Measurements from ENCODE around the gene JADE3.
A peak's percentile ranks its signal among the peaks of the same experiment; 100 is the strongest.

The JADE3 gene

GRCh38 chrX:46912098-46912602 is at the start of gene JADE3:
Gene JADE3 (plus strand): TSS chrX:46912421. CDS start chrX:46984895, 72,474 bp downstream.
- no peak for DNase-seq (ENCODE audit: low read depth, low spot score)
- H3K27ac ChIP-seq: peak within 1 kb of the TSS; percentile 37

- no peak for DNase-seq (ENCODE audit: low read depth, low spot score)
Measured at GRCh38 chrX:46863072-46863471, 49.1 kb upstream of the JADE3 start.

GRCh38 chrX:46864606-46865005 is 47.6 kb upstream of the JADE3 start:
- no peak for DNase-seq (ENCODE audit: low read depth, low spot score)
- H3K27ac ChIP-seq: peak overlapping the region; percentile 44

More at GRCh38 chrX:46863072-46863471, 49.1 kb upstream of the JADE3 start:
- no peak overlapping the region for H3K27ac ChIP-seq

GRCh38 chrX:46865281-46865680 is 46.9 kb upstream of the JADE3 start:
- no peak for DNase-seq (ENCODE audit: low read depth, low spot score)
- peak overlapping the region; percentile 44 for H3K27ac ChIP-seq

GRCh38 chrX:46866726-46867125 is 45.5 kb upstream of the JADE3 start:
- no peak overlapping the region for H3K27ac ChIP-seq
- DNase-seq (ENCODE audit: low read depth, low spot score): no peak

GRCh38 chrX:46873746-46874145 is 38.5 kb upstream of the JADE3 start:
- no peak for DNase-seq (ENCODE audit: low read depth, low spot score)
- H3K27ac ChIP-seq: no peak overlapping the region

GRCh38 chrX:46876901-46877300 is 35.3 kb upstream of the JADE3 start:
- H3K27ac ChIP-seq: no peak overlapping the region
- no peak for DNase-seq (ENCODE audit: low read depth, low spot score)

GRCh38 chrX:46882266-46882665 is 30.0 kb upstream of the JADE3 start:
- DNase-seq (ENCODE audit: low read depth, low spot score): no peak
- H3K27ac ChIP-seq: no peak overlapping the region

- H3K27ac ChIP-seq: no peak overlapping the region
- no peak for DNase-seq (ENCODE audit: low read depth, low spot score)
Measured at GRCh38 chrX:46884799-46885198, 27.4 kb upstream of the JADE3 start.

GRCh38 chrX:46898207-46898606 is 14.0 kb upstream of the JADE3 start:
- no peak for DNase-seq (ENCODE audit: low read depth, low spot score)
- no peak overlapping the region for H3K27ac ChIP-seq

- H3K27ac ChIP-seq: no peak overlapping the region
- DNase-seq (ENCODE audit: low read depth, low spot score): no peak
Measured at GRCh38 chrX:46903458-46904242, 8.6 kb upstream of the JADE3 start.

- no peak for DNase-seq (ENCODE audit: low read depth, low spot score)
Measured at GRCh38 chrX:46904626-46905025, 7.6 kb upstream of the JADE3 start.

GRCh38 chrX:46910415-46910814 is 1.8 kb upstream of the JADE3 start:
- DNase-seq (ENCODE audit: low read depth, low spot score): no peak
- H3K27ac ChIP-seq: no peak overlapping the region

More at GRCh38 chrX:46904626-46905025, 7.6 kb upstream of the JADE3 start:
- no peak overlapping the region for H3K27ac ChIP-seq

GRCh38 chrX:46912603-46913491 is 626 bp downstream of the JADE3 start:
- peak overlapping the region; percentile 37 for H3K27ac ChIP-seq
- no peak for DNase-seq (ENCODE audit: low read depth, low spot score)

- DNase-seq (ENCODE audit: low read depth, low spot score): no peak
- H3K27ac ChIP-seq: no peak overlapping the region
Measured at GRCh38 chrX:46913667-46914066, 1.4 kb downstream of the JADE3 start.

GRCh38 chrX:46916273-46916672 is 4.1 kb downstream of the JADE3 start:
- H3K27ac ChIP-seq: no peak overlapping the region
- DNase-seq (ENCODE audit: low read depth, low spot score): no peak

- H3K27ac ChIP-seq: no peak overlapping the region
- DNase-seq (ENCODE audit: low read depth, low spot score): no peak
Measured at GRCh38 chrX:46917622-46918021, 5.4 kb downstream of the JADE3 start.

GRCh38 chrX:46918434-46918833 is 6.2 kb downstream of the JADE3 start:
- DNase-seq (ENCODE audit: low read depth, low spot score): no peak
- no peak overlapping the region for H3K27ac ChIP-seq

- no peak overlapping the region for H3K27ac ChIP-seq
- DNase-seq (ENCODE audit: low read depth, low spot score): no peak
Measured at GRCh38 chrX:46920235-46920634, 8.0 kb downstream of the JADE3 start.

GRCh38 chrX:46922611-46923010 is 10.4 kb downstream of the JADE3 start:
- H3K27ac ChIP-seq: peak overlapping the region; percentile 63
- DNase-seq (ENCODE audit: low read depth, low spot score): no peak

GRCh38 chrX:46927718-46928117 is 15.5 kb downstream of the JADE3 start:
- no peak for DNase-seq (ENCODE audit: low read depth, low spot score)
- H3K27ac ChIP-seq: no peak overlapping the region
